HG02588 (cell line): Measurements from ENCODE around the gene NEGR1.

Experiments used
- ATAC-seq: cut with Tn5 transposase; IDR thresholded peaks from one replicate; pipeline ENCODE4 v1.9.1; 2021; ENCODE audit warnings: mild to moderate bottlenecking, moderate library complexity; ENCODE audit not compliant: unreplicated experiment

NEGR1 gene

DNA sequence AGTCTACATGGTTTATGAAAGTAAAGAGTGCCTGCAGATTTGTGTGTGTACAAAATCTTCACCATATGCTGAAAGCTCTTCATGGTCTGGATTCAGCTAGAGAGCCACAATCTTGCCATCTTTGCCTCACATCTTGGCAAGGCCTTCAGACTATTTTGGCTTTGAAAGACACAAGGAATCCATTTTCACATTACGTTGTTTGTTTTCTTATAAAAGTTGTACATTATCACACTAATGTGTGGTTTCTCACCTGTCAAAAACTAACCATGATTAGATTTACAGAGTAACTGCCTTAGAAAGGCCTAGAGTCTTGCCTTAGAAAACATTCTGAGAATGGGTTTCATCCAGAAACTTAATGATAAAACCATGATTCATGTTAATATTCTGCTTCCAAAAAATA, 494.6 kb downstream of the NEGR1 start:
- ATAC-seq, result no peak

DNA sequence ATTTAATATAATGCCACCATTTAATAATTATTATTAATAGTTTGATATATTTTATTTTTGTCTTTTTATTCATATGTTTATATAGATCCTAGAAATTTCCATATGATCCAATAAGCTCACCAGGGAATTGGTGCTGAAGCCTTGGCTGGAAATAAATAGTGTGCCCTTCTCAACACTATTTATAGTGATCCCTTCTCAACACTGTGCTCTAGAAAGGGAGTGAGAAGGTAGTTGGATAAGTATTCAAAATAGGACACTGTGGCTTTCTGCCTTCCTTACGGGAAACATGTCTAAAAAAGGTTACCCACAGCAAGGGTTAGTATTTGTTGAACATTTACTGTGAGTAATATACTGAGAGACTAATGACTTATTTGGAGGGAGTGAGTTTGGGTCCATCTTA, 496.1 kb downstream of the NEGR1 start:
- ATAC-seq, result no peak

DNA sequence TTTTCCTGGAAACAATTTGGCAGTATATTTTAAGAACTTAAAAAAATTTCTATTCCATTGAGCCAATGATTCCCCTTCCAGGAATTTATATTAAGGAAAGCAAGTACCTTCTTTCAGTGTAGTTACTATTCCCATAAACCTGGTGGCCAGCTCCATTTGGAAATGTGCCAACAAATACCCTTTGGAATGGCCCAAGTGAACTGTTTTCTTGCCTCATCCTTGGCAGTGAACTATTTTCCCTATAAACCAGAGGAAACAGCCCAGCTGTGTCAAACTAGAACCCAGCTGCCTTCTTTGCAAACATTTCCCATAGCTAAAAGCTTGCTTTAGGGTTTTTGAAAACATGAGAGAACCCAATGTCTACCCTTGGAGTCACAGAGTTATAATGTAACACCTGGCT, 496.9 kb downstream of the NEGR1 start:
- ATAC-seq, result no peak

DNA sequence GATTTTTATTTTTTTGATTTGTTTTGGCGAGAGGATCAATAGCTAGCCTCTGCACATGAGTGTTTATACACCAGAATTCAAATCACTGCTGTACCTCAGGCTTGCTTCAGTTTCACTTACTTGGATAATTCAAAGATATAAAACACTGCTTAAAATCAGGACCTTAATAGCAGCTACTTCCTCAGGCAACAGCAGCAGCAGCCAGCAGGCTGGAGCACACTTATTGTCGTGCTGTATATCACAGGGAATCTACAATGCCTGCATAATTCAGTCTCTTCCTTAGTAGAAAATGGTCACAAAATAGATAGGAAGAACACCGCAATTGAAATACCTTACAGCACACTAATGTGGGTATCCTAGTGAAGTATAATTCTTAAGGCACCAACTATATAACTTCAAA, 497.3 kb downstream of the NEGR1 start:
- no peak for ATAC-seq

DNA sequence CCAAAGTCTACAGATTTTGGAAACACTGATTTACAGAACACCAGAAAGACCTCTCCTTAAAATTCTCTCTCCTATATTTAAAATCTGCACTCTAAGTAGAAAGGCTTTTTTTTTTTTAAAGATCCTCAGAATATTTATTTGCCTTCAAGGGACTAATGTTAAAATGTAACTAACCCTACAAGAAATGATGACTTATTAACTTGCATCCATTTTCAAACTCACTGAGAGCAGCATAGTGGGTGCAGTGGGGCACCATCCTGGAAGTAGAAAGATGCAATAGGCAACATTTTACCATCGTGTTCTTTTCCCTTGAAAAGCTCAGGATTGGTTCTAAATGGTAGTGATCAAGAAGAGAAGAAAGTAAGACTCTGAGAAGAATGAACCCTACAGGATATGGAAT, 498.1 kb downstream of the NEGR1 start:
- no peak for ATAC-seq

DNA sequence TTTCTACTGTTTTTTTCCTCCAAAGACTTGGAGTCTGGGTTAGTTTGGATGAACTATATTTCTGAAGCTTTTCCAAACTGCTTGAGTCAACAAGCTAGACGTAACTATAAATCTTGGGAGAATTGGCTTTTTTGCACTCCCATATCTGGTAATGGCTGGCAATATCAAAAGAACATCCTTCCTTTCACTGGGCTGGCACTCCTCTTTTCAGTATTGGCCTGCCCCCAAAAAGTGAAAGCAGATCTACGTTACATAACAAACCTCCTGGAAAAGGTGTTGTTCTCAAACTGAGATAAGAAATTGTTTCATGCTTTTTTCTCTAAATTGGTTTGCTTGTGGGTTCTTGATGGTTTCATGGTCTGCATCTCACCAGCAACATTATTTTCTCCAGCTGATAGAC, 499.3 kb downstream of the NEGR1 start:
- ATAC-seq, result no peak

DNA sequence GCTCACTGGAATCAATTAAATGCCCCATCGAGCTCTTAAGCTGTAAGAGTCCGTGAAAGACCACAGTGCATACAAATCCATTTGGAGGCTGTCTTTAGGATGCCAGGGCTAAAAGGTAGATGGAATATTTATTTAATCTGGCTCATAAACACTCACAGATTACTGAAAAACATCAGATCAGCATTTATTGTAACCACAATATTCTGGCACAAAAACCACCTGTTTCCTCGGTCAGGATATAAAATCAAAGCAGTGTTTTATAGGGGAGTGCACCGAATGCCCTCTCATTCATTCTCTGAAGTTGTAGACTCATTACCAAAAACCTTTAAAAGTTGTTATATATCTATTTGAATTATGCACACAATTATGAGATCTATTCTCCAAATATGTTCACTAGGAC, 500.9 kb downstream of the NEGR1 start:
- no peak for ATAC-seq

DNA sequence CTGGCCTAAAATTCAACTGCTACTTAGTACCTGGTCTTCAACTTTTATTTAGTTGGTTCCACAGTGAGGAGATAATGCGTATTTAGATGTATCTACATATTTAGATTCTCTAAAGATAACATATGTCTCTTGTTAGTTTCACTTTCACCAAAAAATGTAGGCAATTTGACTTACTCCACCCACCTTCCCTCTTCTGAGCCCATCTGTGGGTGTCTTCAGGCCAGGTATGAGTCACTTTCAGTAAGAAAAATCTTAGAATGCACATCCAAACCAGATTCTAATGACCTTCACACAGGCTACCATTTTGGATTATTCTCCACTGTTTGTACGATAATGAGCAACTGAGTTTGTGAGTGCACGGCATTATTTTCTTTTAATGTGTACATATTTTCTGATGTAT, 501.7 kb downstream of the NEGR1 start:
- peak; percentile 77 for ATAC-seq

DNA sequence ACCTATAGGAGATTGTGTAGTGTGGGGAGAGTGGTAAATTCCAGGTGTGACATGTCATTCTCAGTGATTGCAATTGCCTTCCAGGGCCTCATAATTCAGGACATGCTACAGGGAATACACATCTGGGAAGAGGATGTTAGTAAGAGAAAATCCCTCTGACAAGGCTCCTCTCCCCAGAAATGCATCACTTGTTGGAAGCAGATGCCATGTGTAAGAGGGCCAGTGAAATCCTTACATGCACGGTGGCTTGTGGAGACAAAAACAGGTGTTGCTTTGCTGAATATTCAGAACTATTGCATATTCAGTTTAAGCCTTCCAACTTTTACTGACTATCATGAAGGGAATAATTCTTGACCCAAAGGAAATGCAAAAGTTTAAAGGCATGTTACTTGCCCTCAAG, 503.4 kb downstream of the NEGR1 start:
- no peak for ATAC-seq

DNA sequence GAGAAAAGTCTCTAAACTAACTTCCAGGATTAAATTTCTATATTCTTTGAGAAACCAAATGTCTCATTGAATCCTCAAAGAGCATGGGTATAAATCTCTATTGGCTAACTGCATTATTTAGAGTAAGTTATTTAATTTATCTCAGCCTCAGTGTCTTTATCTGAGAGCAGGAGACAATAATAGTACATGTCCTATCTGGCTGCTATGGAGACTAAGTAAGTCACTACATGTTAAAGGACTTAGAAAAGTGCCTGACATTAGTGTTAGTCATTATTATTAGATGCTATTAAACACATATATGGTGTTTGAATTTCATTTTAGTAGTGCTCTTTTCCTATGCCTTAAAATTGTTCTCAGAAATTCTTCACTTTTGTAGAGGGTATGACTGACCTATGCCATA, 505.2 kb downstream of the NEGR1 start:
- no peak for ATAC-seq

DNA sequence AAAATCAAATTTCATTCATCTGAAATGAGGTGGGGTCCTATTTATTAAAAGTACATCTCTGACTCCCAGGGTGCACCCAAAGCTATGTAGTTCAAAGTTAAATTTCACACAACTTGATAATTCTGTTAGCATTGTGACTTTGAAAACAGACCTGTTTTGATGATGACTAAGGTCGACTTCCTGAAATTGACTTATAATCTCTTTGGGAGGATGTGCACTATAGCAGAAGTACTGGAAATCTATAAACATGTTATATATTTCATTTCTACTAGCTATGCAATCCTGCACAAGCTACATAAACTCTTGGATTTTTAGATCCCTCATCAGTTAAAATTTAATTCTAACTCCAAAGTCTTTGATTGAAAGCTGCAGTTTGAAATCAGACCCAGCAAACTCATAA, 507.6 kb downstream of the NEGR1 start:
- ATAC-seq, result no peak

DNA sequence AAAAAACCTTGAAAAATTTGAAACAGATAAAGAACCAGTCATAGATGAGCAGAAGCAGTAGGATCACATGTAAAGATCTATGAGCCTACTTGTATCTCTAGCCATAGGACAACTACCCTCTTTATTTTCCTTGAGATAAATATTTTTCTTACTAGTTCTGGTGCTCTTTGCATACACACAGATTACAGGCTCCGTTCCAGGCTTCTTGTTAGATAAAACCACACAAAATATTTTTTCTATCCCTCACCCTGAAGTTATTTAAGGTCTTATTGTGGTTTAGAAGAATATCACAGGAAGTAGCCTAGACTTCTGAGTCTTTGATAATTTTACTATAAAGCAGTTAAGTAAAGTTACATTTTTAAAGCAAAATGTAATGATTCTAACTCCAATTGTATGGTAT, 512.2 kb downstream of the NEGR1 start:
- ATAC-seq, result no peak

DNA sequence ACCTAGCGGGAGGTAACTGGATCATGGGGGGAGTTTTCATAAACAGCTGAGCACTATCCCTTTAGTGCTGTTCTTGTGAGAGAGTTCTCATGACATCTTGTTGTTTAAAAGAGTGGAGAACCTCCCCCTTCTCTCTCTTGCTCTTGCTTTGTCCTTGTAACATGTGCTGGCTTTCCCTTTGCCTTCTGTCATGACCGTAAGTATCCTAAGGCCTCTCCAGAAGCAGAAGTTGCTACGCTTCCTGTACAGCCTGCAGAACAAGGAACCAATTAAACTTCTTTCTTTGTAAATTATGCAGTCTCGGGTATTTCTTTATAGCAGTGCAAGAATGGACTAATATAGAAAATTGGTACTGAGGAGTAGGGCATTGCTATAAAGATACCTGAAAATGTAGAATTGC, 515.6 kb downstream of the NEGR1 start:
- ATAC-seq, result no peak

DNA sequence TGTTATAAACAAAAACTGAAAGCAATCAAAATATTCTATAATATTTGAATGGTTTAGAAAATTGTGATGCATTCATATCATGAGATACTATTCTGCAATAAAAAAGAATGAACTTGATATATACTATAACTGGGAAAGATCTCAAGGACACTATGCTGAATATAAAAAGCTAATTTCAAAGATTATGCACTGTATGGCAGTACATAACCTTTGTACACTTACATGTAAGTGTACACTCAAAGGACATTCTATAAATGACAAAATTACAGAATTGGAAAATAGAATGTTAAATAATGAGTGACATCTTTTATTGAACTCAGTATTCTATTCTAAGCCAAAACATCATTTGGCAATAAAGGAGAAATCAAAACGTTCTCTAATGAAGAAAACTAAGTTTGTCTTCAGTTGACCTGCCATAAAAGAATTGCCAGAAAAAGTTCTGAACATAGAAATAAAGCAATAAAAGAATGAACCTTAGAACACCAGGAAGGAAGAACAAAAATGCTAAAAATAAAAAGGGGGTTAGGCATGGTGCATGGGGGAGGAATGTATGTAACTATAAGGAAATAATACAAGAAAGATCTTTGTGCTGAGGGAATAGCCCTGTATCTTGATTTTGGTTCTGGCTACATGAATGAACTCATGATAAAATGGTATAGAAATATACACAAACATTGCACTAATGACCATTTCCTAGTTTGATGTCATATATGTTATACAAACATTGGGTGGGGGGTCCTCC, 519.7 kb downstream of the NEGR1 start:
- no peak for ATAC-seq

DNA sequence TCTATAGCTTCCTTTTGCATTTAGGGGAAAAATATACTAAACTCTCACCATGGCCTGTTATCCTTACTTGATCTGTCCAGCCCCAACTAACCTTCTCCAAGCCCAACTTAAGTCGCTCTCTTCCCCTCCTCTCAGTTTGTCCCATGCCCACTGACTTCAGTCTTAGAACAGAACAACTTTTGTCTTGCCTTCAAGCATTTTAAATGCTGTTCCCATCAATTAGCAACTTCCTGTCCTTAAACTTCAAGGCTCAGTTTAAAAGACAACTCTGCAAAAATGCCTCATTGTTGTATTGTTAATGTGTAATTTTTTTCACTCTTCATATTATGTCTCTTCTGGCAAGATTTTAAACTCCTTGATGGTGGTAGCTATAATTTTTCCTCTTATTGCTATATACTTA, 526.9 kb downstream of the NEGR1 start:
- no peak for ATAC-seq

DNA sequence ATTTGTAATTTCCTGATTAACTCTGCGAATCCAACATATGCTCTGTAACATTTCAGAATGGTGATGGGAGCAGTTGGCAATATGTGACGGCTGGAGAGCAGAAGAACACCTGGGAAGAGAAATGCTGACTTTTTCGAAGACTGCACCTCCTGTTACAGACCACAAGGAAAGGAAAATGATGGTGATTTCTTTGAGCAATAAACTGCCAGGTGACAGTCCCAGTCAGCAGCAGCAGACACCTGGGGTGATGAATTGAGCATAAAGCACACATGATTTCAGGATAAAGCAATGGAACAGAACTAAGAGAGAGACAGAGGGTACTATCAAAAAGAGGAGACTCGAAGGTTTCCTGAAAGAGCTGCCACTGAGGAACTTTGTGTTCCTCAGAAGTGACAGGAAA, 528.6 kb downstream of the NEGR1 start:
- ATAC-seq, result no peak

DNA sequence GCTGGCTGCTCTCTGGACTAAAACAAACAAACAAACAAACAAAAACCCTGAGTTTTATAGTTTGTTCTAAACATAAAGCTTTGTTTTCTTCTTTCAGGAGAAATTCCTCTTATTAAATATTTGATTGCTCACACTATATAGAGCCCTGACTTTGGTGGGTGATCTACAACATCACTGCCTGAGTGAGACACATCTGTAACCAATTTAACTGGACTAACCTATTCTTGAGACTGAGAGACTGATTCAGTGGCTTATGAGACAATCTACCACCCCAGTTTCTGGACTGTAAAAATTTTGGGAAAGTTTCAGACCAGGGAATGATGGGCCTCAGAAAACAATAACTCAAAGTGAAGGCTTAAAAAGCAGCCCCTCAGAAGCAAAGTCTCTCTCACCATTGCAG, 537.0 kb downstream of the NEGR1 start:
- ATAC-seq, result no peak

DNA sequence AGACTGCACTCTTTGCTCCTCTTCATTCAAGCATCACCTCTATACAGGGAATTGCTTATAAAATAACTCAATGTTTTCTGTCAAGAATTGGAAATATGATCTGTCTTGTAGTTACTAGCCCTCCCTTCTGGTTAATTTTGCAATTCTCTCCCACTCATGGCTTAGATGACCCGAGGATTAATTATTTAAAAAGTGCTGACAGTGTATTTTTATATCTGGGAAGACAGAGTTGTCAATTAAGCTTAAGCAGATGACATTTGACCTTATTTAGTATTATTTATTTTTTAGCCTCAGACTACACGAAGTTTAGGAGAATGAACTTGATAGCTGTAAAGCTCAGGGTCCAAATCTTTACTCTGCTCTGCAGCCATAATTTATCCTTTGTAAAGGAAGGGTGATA, 538.5 kb downstream of the NEGR1 start:
- ATAC-seq, result no peak

DNA sequence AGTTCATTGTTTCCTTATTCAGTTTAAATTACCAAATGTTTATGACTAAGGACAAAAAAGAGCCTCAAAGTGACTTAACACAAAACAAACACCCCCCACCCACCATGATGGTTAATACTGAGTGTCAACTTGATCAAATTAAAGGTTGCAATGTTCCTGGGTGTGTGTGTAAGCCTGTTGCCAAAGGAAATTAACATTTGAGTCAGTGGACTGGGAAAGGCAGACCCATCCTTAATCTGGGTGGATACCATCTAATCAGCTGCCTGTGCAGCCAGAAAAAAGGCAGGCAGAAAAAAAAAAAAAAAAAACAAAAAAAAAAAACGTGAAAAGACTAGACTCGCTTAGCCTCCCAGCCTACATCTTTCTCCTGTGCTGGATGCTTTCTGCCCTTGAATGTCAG, 543.4 kb downstream of the NEGR1 start:
- no peak for ATAC-seq

DNA sequence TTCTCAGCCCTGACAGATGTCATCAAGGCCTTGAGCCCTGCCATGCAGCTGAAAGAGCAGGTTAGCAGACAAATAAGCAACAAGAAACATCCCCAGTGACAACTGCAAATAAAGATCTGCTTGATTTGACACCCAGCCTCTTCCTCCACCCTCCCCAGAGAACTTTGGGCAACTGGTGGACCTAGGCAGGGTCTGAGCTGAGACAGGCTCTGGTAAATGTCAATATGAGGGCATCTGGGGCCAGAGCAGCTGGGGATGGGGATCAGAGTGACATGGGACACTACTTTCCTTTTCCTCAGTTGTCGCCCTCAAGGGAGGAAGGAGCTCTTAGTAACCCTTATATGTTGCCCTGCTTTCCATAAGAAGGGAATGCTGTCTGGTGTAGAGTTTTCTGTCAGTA, 544.1 kb downstream of the NEGR1 start:
- no peak for ATAC-seq

DNA sequence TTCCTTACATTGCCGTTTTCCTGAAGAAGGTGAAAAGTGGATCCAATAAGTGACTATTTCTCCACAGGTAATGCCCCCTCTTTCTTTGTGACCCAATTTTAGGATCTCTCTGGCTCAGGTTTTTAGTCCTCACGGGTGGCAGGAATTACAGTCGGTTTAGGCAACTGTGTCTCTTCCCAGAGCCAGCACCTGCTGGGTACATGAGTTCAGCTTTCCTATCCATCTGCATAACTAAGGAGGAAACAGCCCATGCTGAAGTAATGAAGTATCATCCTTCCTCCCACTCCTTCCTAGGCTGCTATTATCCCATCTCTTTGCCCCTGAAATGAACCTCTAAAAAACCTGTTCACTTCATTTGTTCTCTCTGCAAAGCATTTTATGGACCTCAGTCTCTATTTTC, 544.6 kb downstream of the NEGR1 start:
- ATAC-seq, result no peak

DNA sequence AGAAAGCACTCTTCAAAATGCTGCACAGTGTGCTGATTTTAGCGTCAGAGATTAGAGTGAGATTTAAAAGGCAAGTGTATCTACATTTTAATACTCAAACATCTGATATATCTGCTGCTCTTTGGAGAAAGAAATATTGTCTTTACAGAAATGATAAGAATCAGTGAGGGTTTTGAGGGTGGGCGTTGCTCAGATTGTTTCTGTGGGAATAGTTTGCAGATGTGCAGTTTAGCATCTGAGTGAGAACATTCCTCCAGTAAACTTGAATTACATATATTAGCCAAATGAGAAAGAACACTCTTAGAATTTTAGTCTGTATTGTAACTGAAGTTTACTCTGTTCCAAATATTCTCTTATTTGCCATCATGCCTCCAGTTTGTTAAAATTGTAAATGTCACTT, 549.2 kb downstream of the NEGR1 start:
- no peak for ATAC-seq

DNA sequence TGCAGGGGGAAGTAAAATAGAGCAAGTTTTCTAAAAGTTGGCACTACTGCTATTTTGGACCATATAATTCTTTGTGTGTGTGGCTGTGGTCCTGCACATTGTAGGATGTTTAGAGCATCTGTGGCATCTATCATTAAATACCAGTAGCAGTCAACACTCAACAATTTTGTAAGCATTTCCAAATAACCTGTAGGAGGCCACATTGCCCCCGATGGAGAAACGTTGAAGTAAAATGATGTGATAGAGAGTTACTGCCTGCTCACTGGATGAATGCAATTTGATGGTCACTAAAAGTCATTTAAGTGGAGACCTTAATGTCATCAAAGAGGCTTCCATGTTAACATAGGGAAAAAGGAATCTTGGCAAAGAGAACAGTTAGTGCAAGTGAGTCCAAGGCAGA, 560.8 kb downstream of the NEGR1 start:
- no peak for ATAC-seq
